Hepatocyte (in vitro differentiated cells): ENCODE data around the gene DIAPH3. TPM values are rescaled to one million over a fixed set of nuclear protein-coding genes. Genes with fewer than 3 reads are reported as not detected.

ENCODE experiments used
- DNase-seq: peaks from one replicate; pipeline ENCODE4 v3.0.0-alpha.2; 2016; ENCODE audit warnings: low spot score
- H2AFZ ChIP-seq: fragments of 200-600 bp; sonication (generic); 2 replicates; pipeline ENCODE4 v1.6.0; 2016; ENCODE audit warnings: antibody characterized with exemption, mild to moderate bottlenecking
- H3K27ac ChIP-seq: fragments of 200-600 bp; sonication (generic); 2 replicates; pipeline ENCODE4 v1.5.1; 2016; ENCODE audit warnings: mild to moderate bottlenecking
- H3K27me3 ChIP-seq: fragments of 200-600 bp; sonication (generic); 2 replicates; pipeline ENCODE4 v1.6.1; 2016
- H3K36me3 ChIP-seq: fragments of 200-600 bp; sonication (generic); replicated peaks from 2 replicates; pipeline ENCODE4 v1.5.1; 2016; ENCODE audit warnings: low read depth; ENCODE audit not compliant: insufficient read depth
- H3K4me1 ChIP-seq: fragments of 200-600 bp; sonication (generic); 2 replicates; pipeline ENCODE4 v1.5.1; 2016; ENCODE audit warnings: mild to moderate bottlenecking, moderate library complexity; ENCODE audit not compliant: insufficient read depth
- H3K4me2 ChIP-seq: fragments of 200-600 bp; sonication (generic); 2 replicates; pipeline ENCODE4 v1.6.0; 2016
- H3K4me3 ChIP-seq: fragments of 200-600 bp; sonication (generic); 2 replicates; pipeline ENCODE4 v1.5.1; 2016; ENCODE audit warnings: mild to moderate bottlenecking
- H3K79me2 ChIP-seq: fragments of 200-600 bp; sonication (generic); 2 replicates; pipeline ENCODE4 v1.6.0; 2017; ENCODE audit warnings: mild to moderate bottlenecking
- H3K9me2 ChIP-seq: fragments of 200-600 bp; sonication (generic); replicated peaks from 2 replicates; pipeline ENCODE4 v1.6.0; 2017; ENCODE audit warnings: mild to moderate bottlenecking; ENCODE audit not compliant: insufficient read depth
- H3K9me3 ChIP-seq: fragments of 200-600 bp; sonication (generic); 2 replicates; pipeline ENCODE4 v1.5.1; 2016; ENCODE audit warnings: low read depth, mild to moderate bottlenecking
- H4K20me1 ChIP-seq: fragments of 200-600 bp; sonication (generic); 2 replicates; pipeline ENCODE4 v1.6.0; 2016; ENCODE audit warnings: mild to moderate bottlenecking; ENCODE audit not compliant: insufficient read depth, poor library complexity, severe bottlenecking
- EZH2 ChIP-seq: fragments of 200-600 bp; sonication (generic); IDR thresholded peaks from 2 replicates; pipeline ENCODE4 v1.6.1; 2016; ENCODE audit warnings: antibody characterized with exemption, mild to moderate bottlenecking, borderline replicate concordance
- EZH2phosphoT487 ChIP-seq: fragments of 200-600 bp; sonication (generic); IDR thresholded peaks from one replicate; pipeline ENCODE4 v1.6.1; 2018; ENCODE audit warnings: antibody characterized with exemption, mild to moderate bottlenecking, low read depth, moderate library complexity; ENCODE audit not compliant: unreplicated experiment, severe bottlenecking
- WGBS: methylation state at CpG from one replicate; pipeline ENCODE4 v1.1.6; 2016; ENCODE audit warnings: low lambda C conversion rate; ENCODE audit errors: missing lambda C conversion rate; 5-methylcytosine and 5-hydroxymethylcytosine counted together
- polyA plus RNA-seq: library from polyadenylated mRNA; unstranded; fragments of >200 nt; fragmentation: Nextera tagmentation; extraction: Ambion mirVana; gene quantifications from 2 replicates; pipeline ENCODE4 v1.2.1, GENCODE V29; 2016
- total RNA-seq: library from RNA; depleted of rRNA; stranded (reverse); fragments of >200 nt; gene quantifications from 2 replicates; pipeline ENCODE4 v1.2.3, GENCODE V29; 2014
- TF ChIP-seq, protein P1 (sequence below): fragments of 200-600 bp; sonication (generic); IDR thresholded peaks from 2 replicates; pipeline ENCODE4 v1.5.1; 2016; ENCODE audit warnings: antibody characterized with exemption, mild to moderate bottlenecking; ENCODE audit not compliant: poor library complexity

DIAPH3 gene
- total and polyA plus RNA-seq, 2 experiments from 2014 or later, result 4.7 to 7.9 TPM

GRCh38 chr13:60066226-60066625, 97.5 kb downstream of the DIAPH3 start:
- DNase-seq, result no peak
- Histone ChIP-seq H3K9me3 (no peaks in the 10 kb centered on the region), H3K27ac (no peak overlapping the region), H3K4me2 (no peak overlapping the region), H3K36me3 (no peaks in the 10 kb centered on the region), H3K27me3 (no peaks in the 10 kb centered on the region), H3K79me2 (no peaks in the 10 kb centered on the region), H3K4me1 (no peaks in the 10 kb centered on the region), H3K9me2 (no peaks in the 10 kb centered on the region), H2AFZ (no peak overlapping the region), H4K20me1 (no peaks in the 10 kb centered on the region), H3K4me3 (no peak overlapping the region)
- TF ChIP-seq EZH2 (no peak), EZH2phosphoT487 (no peak)
- TF ChIP-seq, protein P1, sequence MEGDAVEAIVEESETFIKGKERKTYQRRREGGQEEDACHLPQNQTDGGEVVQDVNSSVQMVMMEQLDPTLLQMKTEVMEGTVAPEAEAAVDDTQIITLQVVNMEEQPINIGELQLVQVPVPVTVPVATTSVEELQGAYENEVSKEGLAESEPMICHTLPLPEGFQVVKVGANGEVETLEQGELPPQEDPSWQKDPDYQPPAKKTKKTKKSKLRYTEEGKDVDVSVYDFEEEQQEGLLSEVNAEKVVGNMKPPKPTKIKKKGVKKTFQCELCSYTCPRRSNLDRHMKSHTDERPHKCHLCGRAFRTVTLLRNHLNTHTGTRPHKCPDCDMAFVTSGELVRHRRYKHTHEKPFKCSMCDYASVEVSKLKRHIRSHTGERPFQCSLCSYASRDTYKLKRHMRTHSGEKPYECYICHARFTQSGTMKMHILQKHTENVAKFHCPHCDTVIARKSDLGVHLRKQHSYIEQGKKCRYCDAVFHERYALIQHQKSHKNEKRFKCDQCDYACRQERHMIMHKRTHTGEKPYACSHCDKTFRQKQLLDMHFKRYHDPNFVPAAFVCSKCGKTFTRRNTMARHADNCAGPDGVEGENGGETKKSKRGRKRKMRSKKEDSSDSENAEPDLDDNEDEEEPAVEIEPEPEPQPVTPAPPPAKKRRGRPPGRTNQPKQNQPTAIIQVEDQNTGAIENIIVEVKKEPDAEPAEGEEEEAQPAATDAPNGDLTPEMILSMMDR, result no peak
- WGBS, result 87% methylated on average over 1 of the region's 1 CpG

- no peak overlapping the region for H3K4me2 ChIP-seq
- H3K79me2 ChIP-seq, result no peaks in the 10 kb centered on the region
- TF ChIP-seq EZH2phosphoT487 (no peak), EZH2 (no peak)
- TF ChIP-seq, protein P1, result no peak
- WGBS, result 85% methylated on average over 2 of the region's 2 CpGs
- H3K9me3 ChIP-seq, result no peaks in the 10 kb centered on the region
- H3K4me3 ChIP-seq, result no peak overlapping the region
- no peaks in the 10 kb centered on the region for H4K20me1 ChIP-seq
- H3K36me3 ChIP-seq, result no peaks in the 10 kb centered on the region
- no peak for DNase-seq
- no peaks in the 10 kb centered on the region for H3K9me2 ChIP-seq
- no peaks in the 10 kb centered on the region for H3K4me1 ChIP-seq
- no peak overlapping the region for H3K27ac ChIP-seq
- H3K27me3 ChIP-seq, result no peaks in the 10 kb centered on the region
- H2AFZ ChIP-seq, result no peak overlapping the region
Measured at GRCh38 chr13:60062502-60062901, 101.2 kb downstream of the DIAPH3 start.

DNA sequence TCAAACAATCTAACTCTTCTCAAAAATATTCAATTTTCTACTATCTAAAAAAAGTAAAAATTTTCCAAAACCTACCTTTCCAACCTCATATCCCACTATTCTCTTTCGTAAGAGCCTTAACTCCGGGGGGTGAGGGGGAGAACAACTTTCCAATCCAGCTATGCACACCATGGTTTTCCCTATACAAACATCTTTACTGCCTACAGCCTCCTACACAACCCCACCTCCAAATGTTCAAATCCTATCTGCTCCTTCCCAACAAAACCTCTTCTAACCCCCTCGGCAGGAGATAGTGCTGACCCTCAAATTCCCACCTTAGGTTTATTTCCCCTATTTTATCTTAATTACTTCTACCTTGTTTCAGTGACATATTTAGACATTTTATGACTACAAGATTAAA, 102.0 kb downstream of the DIAPH3 start:
- Histone ChIP-seq H3K9me2 (no peaks in the 10 kb centered on the region), H3K36me3 (no peaks in the 10 kb centered on the region), H2AFZ (no peak overlapping the region), H3K4me2 (no peak overlapping the region), H3K4me3 (no peak overlapping the region), H3K27me3 (no peaks in the 10 kb centered on the region), H3K79me2 (no peaks in the 10 kb centered on the region), H4K20me1 (no peaks in the 10 kb centered on the region), H3K9me3 (no peaks in the 10 kb centered on the region), H3K4me1 (no peaks in the 10 kb centered on the region), H3K27ac (no peak overlapping the region)
- TF ChIP-seq EZH2phosphoT487, result no peak
- no peak for TF ChIP-seq EZH2
- TF ChIP-seq, protein P1, result no peak
- DNase-seq, result no peak
- WGBS, result 74% methylated on average over 3 of the region's 3 CpGs
